Measurements from ENCODE around the gene PNPLA5. TPM values are rescaled to one million over a fixed set of nuclear protein-coding genes. Genes with fewer than 3 reads are reported as not detected.

The PNPLA5 gene
- total and polyA plus RNA-seq, 2 of the 8 experiments (the other 6 are each of a cell fraction or from before 2014, with no cell fraction given) = 3.9 to 6.8 TPM

GRCh38 chr22:43878079-43878795, 13.6 kb downstream of the PNPLA5 start (continued):
- TF ChIP-seq CREB1 (IDR thresholded peaks at IDR 0.05) (no peak), HDAC6 (IDR thresholded peaks at IDR 0.05; ENCODE audit: low read depth, low read length) (no peak), JUN (IDR thresholded peaks at IDR 0.05; ENCODE audit: low read depth, low read length) (no peak)
